NT2/D1 (cell line): ENCODE results near the gene UNC13C.

Experiments
- SUZ12 ChIP-seq: IDR thresholded peaks from 2 replicates; pipeline ENCODE4 v1.6.1; 2011; ENCODE audit not compliant: insufficient read length, insufficient read depth; ENCODE audit errors: extremely low read depth
- YY1 ChIP-seq: IDR thresholded peaks from 2 replicates; pipeline ENCODE4 v1.6.1; 2011; ENCODE audit not compliant: insufficient read length, insufficient read depth

- TF ChIP-seq YY1 (no peak), SUZ12 (no peak)
Observed at GRCh38 chr15:54273928-54274327, 295.7 kb downstream of the UNC13C start.
